T47D (cell line): ENCODE results near the gene MOB1A.

Experiments
- DNase-seq, 2 experiments: peaks; one replicate each; pipeline versions ENCODE4 v3.0.0 to v3.0.0-alpha.2; 2011 to 2012; ENCODE audit warnings: low read depth in 1 of 2, low spot score in 1 of 2
- JUND ChIP-seq: IDR thresholded peaks from 2 replicates; pipeline ENCODE4 v1.6.1; 2012; ENCODE audit warnings: low read depth
- in situ Hi-C: cut with HindIII; loops from 2 replicates; pipeline ENCODE4 v1.10.0; 2016; ENCODE audit warnings: low sequenced_read_pairs, low pct_unique_long_range_greater_than_20kb

The MOB1A gene

GRCh38 chr2:74155830-74156229, 22.8 kb downstream of the MOB1A start:
- in situ Hi-C loops, result no loop called here
- no peak for TF ChIP-seq JUND
- no peak for DNase-seq

DNA sequence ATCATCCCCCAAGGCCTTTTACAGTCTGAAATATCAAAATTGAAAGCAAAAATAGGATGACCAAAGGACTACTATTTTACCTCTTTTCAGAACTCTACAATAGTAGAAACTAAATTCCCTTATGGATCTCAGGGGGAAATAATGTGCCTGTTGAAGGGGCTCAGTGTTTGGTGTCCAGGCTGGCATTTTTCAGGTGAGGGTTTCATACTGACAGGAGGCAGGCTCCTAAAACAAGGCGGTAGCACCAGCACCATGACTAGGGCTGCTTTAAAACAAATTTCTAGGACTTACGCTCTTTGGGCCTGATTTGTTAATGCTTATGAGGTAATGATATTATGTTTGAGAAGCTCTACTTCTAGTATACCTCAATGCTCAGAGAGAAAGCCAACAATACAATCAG, 25.7 kb downstream of the MOB1A start:
- no peak for TF ChIP-seq JUND
- no peak for DNase-seq
- in situ Hi-C loops, result no loop called here

GRCh38 chr2:74149570-74150319, 28.9 kb downstream of the MOB1A start:
- DNase-seq, result no peak
- in situ Hi-C loops, result no loop called here
- TF ChIP-seq JUND, result no peak

DNA sequence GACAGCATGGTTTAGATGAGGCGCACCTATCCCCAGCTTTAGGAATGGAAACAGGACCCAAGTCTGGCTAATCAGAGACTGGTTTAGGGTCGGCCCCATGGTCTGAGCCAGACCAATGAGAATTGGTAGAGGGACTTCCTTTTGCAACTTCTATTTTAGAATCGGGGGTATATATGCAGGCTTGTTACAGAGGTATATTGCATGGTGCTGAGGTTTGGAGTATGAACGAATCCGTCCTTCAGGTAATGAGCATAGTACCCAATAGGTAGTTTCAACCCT, 29.5 kb downstream of the MOB1A start:
- TF ChIP-seq JUND, result no peak
- in situ Hi-C loops, result no loop called here
- no peak for DNase-seq

- in situ Hi-C loops, result no loop called here
- no peak for TF ChIP-seq JUND
- no peak for DNase-seq
These were observed 30.0 kb downstream of the MOB1A start for GRCh38 chr2:74148457-74149246.

- peak; percentile 80 to 82 for DNase-seq
- TF ChIP-seq JUND, result no peak
These were observed 30.8 kb downstream of the MOB1A start, which contains the start of gene BOLA3 for GRCh38 chr2:74147727-74148456. Gene BOLA3 (minus strand): TSS chr2:74147912. CDS start chr2:74147874, 38 bp downstream.

GRCh38 chr2:74146929-74147726, 31.6 kb downstream of the MOB1A start:
- no peak for TF ChIP-seq JUND
- in situ Hi-C loops, result no loop called here
- DNase-seq, result peak in 1 of 2 experiments; percentile 13

More at GRCh38 chr2:74147727-74148456, 30.8 kb downstream of the MOB1A start, which contains the start of gene BOLA3:
- in situ Hi-C loops, result no loop called here

GRCh38 chr2:74142340-74142739, 36.3 kb downstream of the MOB1A start:
- in situ Hi-C loops, result no loop called here
- DNase-seq, result peak in 1 of 2 experiments; percentile 18
- no peak for TF ChIP-seq JUND

DNA sequence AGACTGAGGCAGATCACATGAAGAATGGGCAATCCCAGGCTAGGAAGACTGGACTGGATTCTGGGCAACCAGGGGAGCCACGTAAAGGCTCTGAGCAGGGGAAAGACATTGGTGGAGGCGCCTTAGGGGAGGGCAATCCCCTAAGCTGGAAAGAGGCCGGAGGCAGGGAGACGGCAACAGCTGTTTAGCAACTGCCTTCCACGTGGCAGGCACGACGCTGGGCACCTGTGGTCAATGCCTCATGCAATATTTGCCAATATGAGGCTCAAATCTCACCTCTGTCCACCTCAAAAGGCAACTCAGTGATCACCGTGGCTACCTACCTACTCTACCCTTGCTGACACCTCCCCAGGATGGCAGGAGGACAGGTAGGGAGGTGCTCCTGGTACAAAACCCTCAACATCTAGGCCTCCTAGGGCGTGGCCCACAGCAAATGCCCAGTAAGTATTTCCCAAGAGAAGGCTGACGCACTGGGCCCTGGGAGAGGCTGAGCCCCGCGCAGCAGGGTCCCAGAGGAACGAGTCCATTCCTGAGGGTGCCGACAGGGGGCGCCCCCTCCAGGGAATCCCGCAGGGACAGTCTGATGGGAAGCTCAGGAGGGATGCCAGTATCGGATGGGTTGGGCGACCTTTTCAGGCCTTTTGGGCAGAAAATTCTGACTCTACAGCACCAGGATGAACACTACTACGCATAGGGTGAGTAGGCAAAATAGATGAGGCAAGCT, 39.9 kb downstream of the MOB1A start:
- in situ Hi-C loops, result no loop called here
- no peak for DNase-seq
- no peak for TF ChIP-seq JUND

DNA sequence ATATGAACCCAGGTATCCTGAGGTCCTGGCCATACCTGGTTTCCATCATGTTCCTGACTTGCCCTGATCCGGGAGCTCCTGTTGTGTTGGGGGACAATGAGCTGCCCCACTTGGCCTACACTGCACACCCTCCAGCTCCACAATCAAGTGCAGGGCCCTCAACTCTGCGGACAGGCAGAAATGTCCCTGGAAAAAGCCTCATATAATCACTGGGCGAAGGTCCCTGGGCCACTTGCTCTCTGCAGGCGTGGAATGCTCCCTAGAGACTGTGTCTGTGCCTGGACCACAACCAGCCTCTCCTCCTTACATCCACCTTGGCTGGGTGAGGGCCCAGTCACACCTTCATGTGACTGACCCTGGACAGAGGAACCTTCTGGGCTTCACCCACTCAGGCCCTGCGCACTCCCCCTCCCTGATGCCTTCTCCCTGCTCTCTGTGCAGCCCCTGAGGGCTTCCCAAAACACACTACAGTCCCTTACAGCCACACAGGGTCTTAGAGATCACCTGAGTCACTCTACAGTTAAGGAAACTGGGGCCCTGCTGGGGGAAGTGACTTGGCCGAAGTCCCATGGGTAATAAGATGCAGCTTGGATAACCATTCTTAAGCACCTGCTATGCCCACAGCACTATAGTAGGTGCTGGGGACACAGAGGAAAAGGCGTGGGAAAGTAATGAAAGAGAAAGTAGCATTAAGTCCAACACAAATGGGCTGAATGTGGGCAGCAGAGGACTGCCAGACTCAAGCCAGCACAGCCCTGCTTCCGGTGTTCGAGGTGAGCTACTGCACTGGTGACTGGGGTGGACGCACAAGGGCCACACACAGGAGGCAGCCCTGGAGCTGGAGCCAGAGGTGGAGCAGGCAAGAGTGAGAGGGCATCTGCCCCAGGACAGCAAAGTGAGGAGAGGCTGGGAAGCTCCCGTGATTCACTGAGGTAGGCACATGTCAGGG, 40.8 kb downstream of the MOB1A start:
- TF ChIP-seq JUND, result no peak
- no peak for DNase-seq
- in situ Hi-C loops, result no loop called here

- in situ Hi-C loops, result no loop called here
- no peak for DNase-seq
- no peak for TF ChIP-seq JUND
These were observed 46.8 kb downstream of the MOB1A start for GRCh38 chr2:74131901-74132300.
